Activated CD8-positive, alpha-beta memory T cell treated with anti-CD3 and anti-CD28 coated beads, Interleukin-2, amount 50 U/mL, for 24 hours (primary cell): ENCODE measurements around the gene EIF1AD.

Source experiments
- DNase-seq: peaks from one replicate; pipeline ENCODE4 v3.0.0-alpha.2; 2020; ENCODE audit errors: extremely low read depth

EIF1AD gene

DNA sequence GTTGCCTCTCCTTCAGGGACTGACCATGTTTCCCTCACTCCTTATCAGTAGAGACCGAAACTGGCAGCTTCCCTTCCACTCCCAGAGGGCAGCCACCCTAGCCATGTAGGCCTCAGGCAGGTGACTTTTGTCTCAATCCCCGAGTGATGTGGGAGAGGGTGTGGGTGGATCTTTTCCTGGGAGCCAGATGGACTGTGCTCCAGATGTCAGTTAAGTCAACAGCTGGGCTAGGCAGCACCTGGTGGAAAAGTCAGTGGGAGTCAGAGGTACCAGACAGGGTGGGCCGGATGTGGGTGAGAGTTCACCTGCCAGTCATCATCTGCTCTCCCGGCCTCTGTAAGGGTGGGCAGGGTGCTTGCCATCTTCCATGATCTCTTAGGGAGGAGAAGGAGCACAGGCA is 2.2 kb upstream of the EIF1AD start:
- no peak for DNase-seq

- no peak for DNase-seq
Observed at GRCh38 chr11:66003291-66003690, 1.3 kb upstream of the EIF1AD start.

GRCh38 chr11:66002648-66003225 is 780 bp upstream of the EIF1AD start:
- DNase-seq, result no peak

DNA sequence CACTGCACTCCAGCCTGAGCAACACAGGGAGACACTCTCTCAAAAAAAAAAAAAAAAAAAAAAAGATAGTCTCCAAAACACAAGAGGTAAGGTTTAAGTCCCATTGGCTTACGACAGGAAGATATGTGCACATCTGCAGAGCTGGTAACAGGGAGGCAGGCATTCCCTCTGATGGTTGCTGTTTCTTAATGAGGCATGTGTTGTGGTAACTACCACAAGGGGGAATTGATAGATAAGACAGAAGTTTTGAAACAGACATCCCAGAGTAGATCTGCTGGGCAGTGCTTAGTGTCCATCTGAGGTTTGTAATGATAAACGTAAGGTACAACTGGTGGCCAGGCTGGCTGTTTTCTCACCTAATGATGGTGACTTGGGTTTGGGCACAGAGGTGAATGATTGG is 4.7 kb downstream of the EIF1AD start:
- DNase-seq, result no peak

DNA sequence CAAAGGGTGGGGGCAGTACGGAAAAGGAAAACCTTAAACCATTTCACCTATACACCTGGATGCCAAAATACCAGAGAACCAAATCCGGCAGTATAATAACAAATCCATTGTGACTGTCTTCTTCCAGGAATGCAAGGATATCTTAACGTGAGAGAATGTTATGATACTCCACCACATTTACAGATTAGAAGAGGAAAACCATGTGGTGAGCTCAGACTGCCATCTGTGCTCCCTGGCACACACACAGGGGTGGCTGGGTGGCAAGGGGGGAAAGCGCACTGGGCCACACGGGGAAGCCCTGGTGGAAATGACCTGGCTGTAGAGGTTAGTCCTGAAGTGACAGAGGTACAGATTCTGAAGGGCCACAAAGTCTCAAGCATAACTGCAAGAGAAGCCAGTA is 9.9 kb downstream of the EIF1AD start:
- no peak for DNase-seq

DNA sequence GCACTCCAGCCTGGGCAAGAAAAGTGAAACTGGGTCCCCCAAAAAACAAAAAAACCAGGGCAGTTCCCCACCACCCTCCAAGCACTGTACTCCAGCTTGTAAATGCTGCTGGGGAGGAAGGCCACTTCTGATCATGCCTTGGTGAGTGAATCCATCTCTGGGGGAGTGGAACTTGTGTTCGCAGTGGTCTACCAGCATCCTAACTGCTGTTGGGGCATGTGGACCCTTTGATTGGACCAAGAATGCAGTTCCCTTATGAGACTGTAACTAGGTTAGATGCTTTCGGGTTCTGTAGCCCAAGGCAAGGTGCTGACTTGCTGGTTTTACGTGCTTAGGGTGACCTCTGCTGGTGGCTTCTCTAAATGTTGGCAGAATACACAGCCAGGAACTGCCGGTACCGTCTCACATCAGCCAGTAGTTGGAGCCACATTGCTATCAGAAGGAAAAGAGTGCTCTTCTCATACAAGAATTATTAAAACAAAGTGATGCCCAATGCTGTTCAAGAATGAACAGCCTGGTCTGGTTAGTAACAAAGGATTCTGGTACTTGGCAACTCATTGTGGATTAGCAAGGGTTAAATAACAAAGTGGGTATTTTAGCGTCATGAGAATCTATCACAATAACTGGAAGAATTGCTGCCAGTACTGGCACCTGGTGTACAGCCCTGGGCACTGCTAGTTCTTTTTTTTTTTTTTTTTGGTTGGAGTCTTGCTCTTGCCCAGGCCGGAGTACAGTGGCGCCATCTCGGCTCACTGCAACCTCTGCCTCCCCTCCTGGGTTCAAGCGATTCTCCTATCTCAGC is 13.0 kb downstream of the EIF1AD start:
- peak; percentile 83 for DNase-seq

DNA sequence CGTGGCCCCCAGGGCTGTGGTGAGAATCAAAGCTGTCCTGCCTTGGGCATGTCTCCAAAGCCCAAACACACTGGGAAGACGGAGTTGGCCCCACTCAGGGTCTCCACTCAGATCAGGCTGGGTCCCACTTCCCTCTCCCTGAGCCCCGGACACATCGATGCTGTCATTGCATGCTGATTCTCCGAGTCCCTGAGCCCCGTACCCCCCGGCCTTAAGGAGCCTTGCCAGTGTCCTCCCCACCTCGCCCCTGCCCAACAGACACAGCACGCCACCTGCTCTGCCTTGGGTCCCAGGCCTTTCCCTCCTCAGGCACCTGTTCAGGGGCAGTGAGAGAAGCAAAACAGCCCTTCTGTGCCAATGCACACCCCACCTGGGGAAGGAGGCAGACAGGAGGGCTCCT is 14.6 kb downstream of the EIF1AD start:
- DNase-seq, result no peak

GRCh38 chr11:65983589-65983987 is 18.4 kb downstream of the EIF1AD start:
- no peak for DNase-seq

- no peak for DNase-seq
Observed at GRCh38 chr11:65982824-65983588, 19.0 kb downstream of the EIF1AD start.

GRCh38 chr11:65981972-65982823 is 19.8 kb downstream of the EIF1AD start:
- DNase-seq, result no peak

DNA sequence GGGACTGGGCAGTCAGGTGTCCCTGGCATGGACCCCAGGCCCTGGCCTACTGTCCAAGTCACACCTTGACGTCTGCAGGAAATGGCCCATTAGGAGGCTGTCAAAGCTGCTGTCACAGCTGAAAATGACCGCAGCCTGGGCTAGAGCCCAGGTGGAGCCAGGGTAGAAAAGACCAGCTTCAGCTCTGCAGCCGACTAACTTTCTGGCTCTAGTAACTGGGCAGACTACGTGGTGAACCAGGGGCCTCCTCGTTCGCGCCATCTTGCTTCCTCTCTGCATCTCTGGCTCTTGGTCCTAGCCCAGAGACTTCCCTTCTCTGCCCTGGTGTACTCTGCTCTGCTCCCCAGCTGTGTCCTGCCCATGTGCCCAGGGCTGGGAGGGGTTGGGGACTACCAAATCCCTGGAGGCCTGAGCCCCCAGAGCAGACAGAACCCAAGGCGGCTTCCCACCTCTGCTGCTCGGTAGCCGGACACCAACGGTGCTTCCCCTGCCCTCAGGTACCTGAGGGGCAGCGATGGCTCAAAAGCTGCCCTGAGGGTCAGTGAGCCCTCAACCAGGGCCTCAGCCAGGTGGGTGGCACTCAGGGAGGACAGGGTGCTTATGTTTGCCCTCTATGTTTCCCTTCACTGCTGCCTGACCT is 20.7 kb downstream of the EIF1AD start:
- DNase-seq, result no peak

DNA sequence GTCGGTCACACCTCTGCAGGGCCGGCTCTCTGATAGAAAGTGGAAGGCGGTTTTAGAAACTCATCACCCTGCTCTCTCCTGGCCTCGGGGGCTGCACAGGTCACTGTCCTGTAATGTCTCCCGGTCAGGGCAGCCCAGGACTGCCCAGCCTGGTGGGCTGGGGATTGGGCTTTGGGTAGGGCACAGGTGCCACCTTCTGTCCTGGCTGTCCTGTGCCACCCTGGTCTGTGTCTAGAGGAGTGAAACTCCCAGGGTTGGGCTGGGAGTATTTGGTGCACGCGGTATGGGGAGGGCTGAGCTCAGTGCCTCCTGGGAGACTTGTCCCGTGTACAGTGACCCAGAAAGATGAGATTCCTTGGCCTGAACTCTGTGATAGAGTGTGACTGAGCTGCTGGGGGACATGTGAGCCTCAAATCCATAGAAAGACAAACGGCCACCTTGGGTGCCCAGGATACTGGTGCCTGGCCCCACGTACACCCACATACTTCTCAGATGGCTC is 22.6 kb downstream of the EIF1AD start:
- DNase-seq, result no peak

DNA sequence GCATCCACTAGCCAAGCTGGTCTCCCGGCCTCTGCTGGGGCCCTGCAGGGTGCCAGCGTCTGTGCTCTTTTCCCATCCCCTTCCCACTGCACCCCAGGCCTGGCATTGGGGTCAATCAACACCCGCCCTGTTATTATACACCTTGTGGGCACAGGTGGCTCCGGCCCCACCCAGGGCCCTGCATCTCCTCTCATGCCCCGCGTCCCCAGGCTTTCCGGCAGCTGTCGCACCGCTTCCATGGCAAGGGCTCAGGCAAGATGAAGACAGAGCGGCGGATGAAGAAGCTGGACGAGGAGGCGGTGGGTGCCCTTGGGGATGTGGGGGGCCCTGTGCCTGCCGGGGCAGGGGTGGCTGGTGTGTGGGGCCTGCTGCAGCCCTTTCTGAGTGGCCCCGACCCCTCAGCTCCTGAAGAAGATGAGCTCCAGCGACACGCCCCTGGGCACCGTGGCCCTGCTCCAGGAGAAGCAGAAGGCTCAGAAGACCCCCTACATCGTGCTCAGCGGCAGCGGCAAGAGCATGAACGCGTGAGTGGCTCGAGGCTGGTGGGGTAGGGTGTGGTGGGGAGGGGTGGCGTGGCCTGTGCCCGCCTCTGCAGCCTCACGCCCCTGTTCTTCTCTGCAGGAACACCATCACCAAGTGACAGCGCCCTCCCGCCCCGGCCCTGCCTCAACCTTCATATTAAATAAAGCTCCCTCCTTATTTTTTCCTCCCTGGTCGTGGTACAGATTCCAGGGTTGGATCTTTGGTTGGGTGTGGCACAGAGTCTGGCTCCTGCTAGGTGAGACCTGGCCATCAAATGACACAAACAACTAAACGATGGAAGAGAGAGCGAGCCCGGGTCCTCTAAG is 23.3 kb downstream of the EIF1AD start:
- no peak for DNase-seq

- no peak for DNase-seq
Observed at GRCh38 chr11:65977621-65978390, 24.2 kb downstream of the EIF1AD start.

DNA sequence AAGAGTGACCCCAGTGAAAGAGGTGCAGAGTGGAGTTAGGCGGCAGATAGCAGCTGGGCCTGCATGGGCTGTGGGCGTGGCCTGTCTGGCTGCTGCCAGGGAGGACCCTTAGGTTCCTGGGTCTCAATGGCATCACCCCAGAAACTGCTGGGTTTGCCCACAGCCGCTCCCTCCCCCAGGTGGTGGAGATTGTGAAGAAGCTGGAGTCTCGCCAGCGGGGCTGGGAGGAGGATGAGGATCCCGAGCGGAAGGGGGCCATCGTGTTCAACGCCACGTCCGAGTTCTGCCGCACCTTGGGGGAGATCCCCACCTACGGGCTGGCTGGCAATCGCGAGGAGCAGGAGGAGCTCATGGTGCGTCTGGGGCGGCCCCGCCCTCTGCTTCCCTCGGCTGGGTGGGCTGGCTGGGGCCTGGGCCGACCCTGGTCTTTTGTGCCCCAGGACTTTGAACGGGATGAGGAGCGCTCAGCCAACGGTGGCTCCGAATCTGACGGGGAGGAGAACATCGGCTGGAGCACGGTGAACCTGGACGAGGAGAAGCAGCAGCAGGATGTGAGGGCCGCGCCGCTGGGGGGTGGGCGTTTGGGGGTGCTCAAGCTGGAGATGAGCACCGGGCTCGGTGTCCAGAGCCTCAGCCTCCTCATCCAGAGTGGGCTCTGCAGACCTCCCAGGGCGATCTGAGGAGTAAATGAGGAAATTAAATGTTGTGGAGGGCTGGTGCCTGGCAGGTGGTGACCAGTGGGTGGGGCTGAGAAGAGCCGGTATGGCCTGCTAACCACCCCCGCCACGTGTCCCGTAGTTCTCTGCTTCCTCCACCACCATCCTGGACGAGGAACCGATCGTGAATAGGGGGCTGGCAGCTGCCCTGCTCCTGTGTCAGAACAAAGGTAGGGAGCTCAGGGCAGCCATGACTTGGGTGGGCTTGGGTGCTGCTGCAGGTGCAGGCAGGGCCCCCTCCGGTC is 25.5 kb downstream of the EIF1AD start:
- no peak for DNase-seq

GRCh38 chr11:65975771-65976170 is 26.2 kb downstream of the EIF1AD start:
- no peak for DNase-seq

- no peak for DNase-seq
Observed at GRCh38 chr11:65973439-65974110, 28.4 kb downstream of the EIF1AD start.

DNA sequence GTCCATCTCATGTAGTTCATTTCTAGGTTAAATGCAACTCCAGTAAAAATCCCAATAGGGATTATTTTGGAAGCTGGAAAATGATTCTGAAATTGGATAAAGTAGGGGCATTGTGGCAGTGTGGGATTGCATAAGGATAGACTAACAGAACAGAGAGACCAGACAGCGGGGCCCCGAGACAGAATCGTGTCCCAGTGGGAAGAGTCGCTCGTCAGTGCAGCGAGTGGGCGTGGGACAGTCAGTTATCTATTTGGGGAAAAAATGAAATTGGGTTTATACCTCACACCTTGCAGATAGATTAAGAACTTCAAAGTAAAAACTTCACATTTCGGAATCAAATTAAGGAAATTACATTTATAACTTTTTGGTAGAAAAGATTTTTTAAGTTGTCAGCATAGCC is 29.8 kb downstream of the EIF1AD start:
- no peak for DNase-seq
